SU-DHL-6 (cell line): ENCODE data around the gene APBA2.

Experiments used
- H2AFZ ChIP-seq: fragments of 200-600 bp; sonication (generic); 2 replicates; pipeline ENCODE4 v1.6.1; 2014; ENCODE audit warnings: low read depth, mild to moderate bottlenecking, moderate library complexity, mixed read lengths, antibody characterized with exemption, low read length; ENCODE audit not compliant: severe bottlenecking
- H3F3A ChIP-seq: fragments of 200-600 bp; shearing (Covaris generic); 2 replicates; pipeline ENCODE4 v1.6.0; 2016; ENCODE audit warnings: antibody characterized with exemption, mild to moderate bottlenecking; ENCODE audit not compliant: insufficient read depth
- H3K27ac ChIP-seq: fragments of 200-600 bp; sonication (generic); 2 replicates; pipeline ENCODE4 v1.5.1; 2016; ENCODE audit warnings: low read depth, mild to moderate bottlenecking, low read length, moderate library complexity, mixed read lengths
- H3K27me3 ChIP-seq: fragments of 200-600 bp; sonication (generic), shearing (Covaris generic); 2 replicates; pipeline ENCODE4 v1.6.0; 2014; ENCODE audit warnings: mild to moderate bottlenecking, low read length
- H3K36me3 ChIP-seq: fragments of 200-600 bp; sonication (generic); 2 replicates; pipeline ENCODE4 v1.6.1; 2014; ENCODE audit warnings: mild to moderate bottlenecking, low read length, mixed read lengths
- H3K4me2 ChIP-seq: fragments of 300-600, 200-600 bp; shearing (Covaris generic), sonication (generic); 2 replicates; pipeline ENCODE4 v1.6.0; 2014; ENCODE audit warnings: low read length, low read depth, mild to moderate bottlenecking; ENCODE audit not compliant: poor library complexity, severe bottlenecking
- H3K4me3 ChIP-seq: fragments of 200-600 bp; sonication (generic); 2 replicates; pipeline ENCODE4 v1.5.1; 2014; ENCODE audit warnings: antibody characterized with exemption, low read length, mild to moderate bottlenecking, mixed read lengths; ENCODE audit not compliant: insufficient read depth, poor library complexity, severe bottlenecking
- H3K79me2 ChIP-seq: fragments of 200-600 bp; sonication (generic); 2 replicates; pipeline ENCODE4 v1.6.1; 2014; ENCODE audit warnings: mild to moderate bottlenecking, low read length, moderate library complexity; ENCODE audit not compliant: insufficient read depth
- H3K9ac ChIP-seq: fragments of 200-600 bp; sonication (generic); 2 replicates; pipeline ENCODE4 v1.7.0; 2014; ENCODE audit warnings: mild to moderate bottlenecking, low read length
- H3K9me2 ChIP-seq: fragments of 200-600 bp; sonication (generic); replicated peaks from 2 replicates; pipeline ENCODE4 v1.6.1; 2014; ENCODE audit warnings: low read length; ENCODE audit not compliant: insufficient read depth
- H3K9me3 ChIP-seq: fragments of 200-600 bp; sonication (generic); 2 replicates; pipeline ENCODE4 v1.6.1; 2014; ENCODE audit warnings: low read length, mixed read lengths; ENCODE audit not compliant: insufficient read depth
- H4K20me1 ChIP-seq: fragments of 200-600 bp; sonication (generic); 2 replicates; pipeline ENCODE4 v1.6.1; 2014; ENCODE audit warnings: low read depth, mild to moderate bottlenecking, antibody characterized with exemption, low read length, moderate library complexity, mixed read lengths
- EZH2phosphoT487 ChIP-seq: fragments of 200-600 bp; sonication (generic), shearing (Covaris generic); conservative IDR thresholded peaks from 2 replicates; pipeline ENCODE4 v1.6.1; 2018; ENCODE audit warnings: mild to moderate bottlenecking, antibody characterized with exemption, low read length, moderate library complexity, mixed read lengths
- TF ChIP-seq, protein P1 (sequence below): fragments of 200-600 bp; sonication (generic); IDR thresholded peaks from one replicate; pipeline ENCODE4 v1.5.1; 2017; ENCODE audit warnings: antibody characterized with exemption, mild to moderate bottlenecking, low read length, moderate library complexity; ENCODE audit not compliant: insufficient read depth, poor library complexity, severe bottlenecking

Gene APBA2

DNA sequence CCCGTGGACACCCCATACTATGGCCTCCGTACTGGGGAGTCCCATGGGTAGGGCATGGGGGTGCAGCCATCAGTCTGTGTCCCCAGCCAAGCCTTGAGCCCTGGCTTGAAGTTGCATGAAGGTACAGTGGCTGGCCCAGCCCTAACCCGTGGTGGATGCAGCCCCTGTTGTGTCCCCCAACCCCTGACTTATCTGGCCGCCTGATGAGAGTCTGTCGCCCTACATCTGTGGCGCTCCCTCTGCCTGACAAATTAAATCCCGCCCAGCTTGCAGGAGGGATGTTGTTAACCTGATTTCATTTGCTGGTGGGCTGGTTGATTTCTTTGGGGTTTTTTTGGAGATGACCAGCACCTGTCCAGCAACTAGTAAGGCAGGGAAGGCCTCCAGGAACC, 186.1 kb downstream of the APBA2 start:
- Histone ChIP-seq H3K4me2 (no peak overlapping the region), H3K9me3 (no peaks in the 10 kb centered on the region), H3K4me3 (no peak overlapping the region), H3F3A (no peaks in the 10 kb centered on the region), H3K36me3 (no peaks in the 10 kb centered on the region), H4K20me1 (no peaks in the 10 kb centered on the region), H2AFZ (no peak overlapping the region), H3K27ac (no peak overlapping the region), H3K27me3 (no peaks in the 10 kb centered on the region), H3K9me2 (no peaks in the 10 kb centered on the region), H3K9ac (no peak overlapping the region), H3K79me2 (no peaks in the 10 kb centered on the region)
- TF ChIP-seq, protein P1, sequence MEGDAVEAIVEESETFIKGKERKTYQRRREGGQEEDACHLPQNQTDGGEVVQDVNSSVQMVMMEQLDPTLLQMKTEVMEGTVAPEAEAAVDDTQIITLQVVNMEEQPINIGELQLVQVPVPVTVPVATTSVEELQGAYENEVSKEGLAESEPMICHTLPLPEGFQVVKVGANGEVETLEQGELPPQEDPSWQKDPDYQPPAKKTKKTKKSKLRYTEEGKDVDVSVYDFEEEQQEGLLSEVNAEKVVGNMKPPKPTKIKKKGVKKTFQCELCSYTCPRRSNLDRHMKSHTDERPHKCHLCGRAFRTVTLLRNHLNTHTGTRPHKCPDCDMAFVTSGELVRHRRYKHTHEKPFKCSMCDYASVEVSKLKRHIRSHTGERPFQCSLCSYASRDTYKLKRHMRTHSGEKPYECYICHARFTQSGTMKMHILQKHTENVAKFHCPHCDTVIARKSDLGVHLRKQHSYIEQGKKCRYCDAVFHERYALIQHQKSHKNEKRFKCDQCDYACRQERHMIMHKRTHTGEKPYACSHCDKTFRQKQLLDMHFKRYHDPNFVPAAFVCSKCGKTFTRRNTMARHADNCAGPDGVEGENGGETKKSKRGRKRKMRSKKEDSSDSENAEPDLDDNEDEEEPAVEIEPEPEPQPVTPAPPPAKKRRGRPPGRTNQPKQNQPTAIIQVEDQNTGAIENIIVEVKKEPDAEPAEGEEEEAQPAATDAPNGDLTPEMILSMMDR, result no peak
- no peak for TF ChIP-seq EZH2phosphoT487

- TF ChIP-seq EZH2phosphoT487, result no peak
- TF ChIP-seq, protein P1, result no peak
- Histone ChIP-seq H3K36me3 (no peaks in the 10 kb centered on the region), H3K9me2 (no peaks in the 10 kb centered on the region), H3K4me2 (no peak overlapping the region), H4K20me1 (no peaks in the 10 kb centered on the region), H3F3A (no peaks in the 10 kb centered on the region), H2AFZ (no peak overlapping the region), H3K4me3 (no peak overlapping the region), H3K9me3 (no peaks in the 10 kb centered on the region), H3K27me3 (no peaks in the 10 kb centered on the region), H3K9ac (no peak overlapping the region), H3K27ac (no peak overlapping the region), H3K79me2 (no peaks in the 10 kb centered on the region)
These were observed 186.7 kb downstream of the APBA2 start for GRCh38 chr15:29072444-29072843.

- no peaks in the 10 kb centered on the region for H3K79me2 ChIP-seq
- no peaks in the 10 kb centered on the region for H3K27me3 ChIP-seq
- H3K9me3 ChIP-seq, result no peaks in the 10 kb centered on the region
- no peak overlapping the region for H3K27ac ChIP-seq
- no peaks in the 10 kb centered on the region for H3K36me3 ChIP-seq
- no peak overlapping the region for H3K4me3 ChIP-seq
- H2AFZ ChIP-seq, result no peak overlapping the region
- no peaks in the 10 kb centered on the region for H3F3A ChIP-seq
- no peak for TF ChIP-seq EZH2phosphoT487
- TF ChIP-seq, protein P1, result no peak
- no peak overlapping the region for H3K4me2 ChIP-seq
- H3K9ac ChIP-seq, result no peak overlapping the region
- no peaks in the 10 kb centered on the region for H4K20me1 ChIP-seq
- H3K9me2 ChIP-seq, result no peaks in the 10 kb centered on the region
These were observed 188.3 kb downstream of the APBA2 start for GRCh38 chr15:29074045-29074444.
